Measurements from ENCODE around the gene DCLRE1C.
"Not testable (repeated sequence)": the region's sequence is repeated elsewhere in the genome, so short reads cannot be mapped to it uniquely, and the experiment has no call there.

The DCLRE1C gene

DNA sequence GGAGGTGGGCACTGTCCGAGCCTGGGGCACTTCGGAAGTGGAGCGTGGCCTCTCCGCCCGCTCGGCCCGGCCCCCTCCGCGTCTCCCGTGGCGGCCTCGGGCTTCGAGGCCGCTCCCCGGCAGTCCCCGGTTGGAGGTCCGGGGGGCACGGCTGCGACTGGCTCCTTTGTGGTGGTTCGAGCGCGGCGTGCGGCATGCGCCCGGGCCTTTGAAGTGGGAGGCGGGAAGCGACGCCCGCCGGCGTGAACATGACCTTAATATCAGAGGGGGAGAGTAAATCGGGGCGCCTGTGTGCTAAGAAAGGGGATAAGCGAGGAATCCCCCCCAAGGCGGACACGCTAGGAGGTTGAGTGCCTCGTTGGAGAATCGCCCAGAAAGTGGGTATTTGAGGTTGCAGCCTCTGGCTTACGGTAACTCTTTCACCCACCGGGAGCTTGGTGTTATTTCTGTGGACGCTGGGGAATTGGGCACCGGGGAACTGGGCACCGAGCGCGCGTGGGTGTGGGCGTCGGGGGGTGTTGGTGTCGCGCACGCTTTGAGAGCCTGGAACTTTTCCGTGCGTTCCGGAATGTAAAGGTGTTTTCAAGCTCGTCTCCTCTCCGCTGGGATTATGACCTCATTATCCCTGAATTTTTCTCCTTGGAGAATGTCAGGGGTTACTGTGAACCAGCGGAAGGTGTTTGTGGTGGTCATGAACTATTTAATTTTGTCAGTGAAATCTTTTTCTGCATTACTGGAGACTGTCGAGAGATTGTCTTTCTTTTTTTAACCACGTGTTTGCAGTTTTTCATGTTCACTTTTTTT is 74.6 kb downstream of the DCLRE1C start:
- FAIRE-seq: no peak

- no peak for FAIRE-seq
These were observed 75.4 kb downstream of the DCLRE1C start, which contains the start of gene SUV39H2 for GRCh38 chr10:14878266-14879123. SUV39H2 (plus strand) TSS chr10:14878866; CDS start chr10:14878889, 23 bp downstream.

DNA sequence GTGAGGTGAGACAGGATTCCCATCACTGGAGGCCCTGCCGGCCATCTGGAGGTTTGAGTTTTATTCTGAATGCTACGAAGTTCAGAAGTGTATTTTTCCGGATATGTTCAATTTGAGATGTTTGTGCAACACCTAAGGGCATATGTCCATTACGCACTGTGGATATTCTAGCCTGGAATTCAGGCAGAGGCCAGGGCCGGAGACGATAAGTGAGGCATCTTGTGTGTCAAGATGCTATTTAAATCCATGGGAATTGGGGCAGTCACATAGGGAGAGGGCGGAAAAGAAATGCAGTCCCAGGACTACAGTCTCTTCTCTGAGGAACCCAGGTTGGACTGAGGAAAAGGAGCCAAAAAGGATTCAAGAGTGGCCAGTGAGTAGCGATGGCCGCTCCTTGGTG is 77.1 kb downstream of the DCLRE1C start:
- FAIRE-seq: no peak

- FAIRE-seq: no peak
These were observed 78.0 kb downstream of the DCLRE1C start for GRCh38 chr10:14875941-14876340.

DNA sequence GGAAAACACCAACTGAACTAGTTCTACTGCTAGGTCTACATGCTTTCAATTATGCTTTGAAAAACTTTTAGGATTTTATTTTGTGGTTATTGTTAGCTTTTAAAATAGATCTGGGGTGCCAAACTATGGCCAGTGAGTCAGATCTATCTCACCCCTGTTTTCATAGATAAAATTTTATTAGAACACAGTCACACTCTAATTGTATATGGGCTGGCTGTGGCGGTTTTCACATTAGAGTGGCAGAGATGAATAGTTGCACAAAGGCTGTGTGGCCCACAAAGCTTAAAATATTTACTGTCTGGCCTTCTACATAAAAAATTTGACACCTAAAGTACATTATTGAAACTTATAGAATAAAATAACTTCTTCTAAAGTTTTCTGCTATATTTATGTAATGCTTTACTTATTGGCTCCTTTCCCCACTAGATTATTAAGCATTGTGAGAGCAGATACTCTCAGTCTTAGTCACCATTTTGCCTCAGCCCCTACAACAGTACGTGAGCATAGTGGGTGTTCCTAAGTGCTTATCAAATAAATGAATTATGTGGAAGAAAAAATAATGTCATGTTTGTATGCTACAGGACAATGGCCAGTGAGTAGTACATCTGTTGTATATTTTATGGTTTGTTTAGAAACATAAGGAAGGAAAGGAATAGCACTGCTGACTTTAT is 80.7 kb downstream of the DCLRE1C start:
- no peak for FAIRE-seq

DNA sequence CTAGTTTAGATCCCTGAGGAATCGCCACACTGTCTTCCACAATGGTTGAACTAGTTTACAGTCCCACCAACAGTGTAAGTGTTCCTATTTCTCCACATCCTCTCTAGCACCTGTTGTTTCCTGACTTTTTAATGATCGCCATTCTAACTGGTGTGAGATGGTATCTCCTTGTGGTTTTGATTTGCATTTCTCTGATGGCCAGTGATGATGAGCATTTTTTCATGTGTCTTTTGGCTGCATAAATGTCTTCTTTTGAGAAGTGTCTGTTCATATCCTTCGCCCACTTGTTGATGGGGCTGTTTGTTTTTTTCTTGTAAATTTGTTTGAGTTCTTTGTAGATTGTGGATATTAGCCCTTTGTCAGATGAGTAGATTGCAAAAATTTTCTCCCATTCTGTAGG is 89.0 kb downstream of the DCLRE1C start:
- FAIRE-seq: not testable (repeated sequence)

GRCh38 chr10:14864466-14864865 is 89.4 kb downstream of the DCLRE1C start:
- not testable (repeated sequence) for FAIRE-seq

DNA sequence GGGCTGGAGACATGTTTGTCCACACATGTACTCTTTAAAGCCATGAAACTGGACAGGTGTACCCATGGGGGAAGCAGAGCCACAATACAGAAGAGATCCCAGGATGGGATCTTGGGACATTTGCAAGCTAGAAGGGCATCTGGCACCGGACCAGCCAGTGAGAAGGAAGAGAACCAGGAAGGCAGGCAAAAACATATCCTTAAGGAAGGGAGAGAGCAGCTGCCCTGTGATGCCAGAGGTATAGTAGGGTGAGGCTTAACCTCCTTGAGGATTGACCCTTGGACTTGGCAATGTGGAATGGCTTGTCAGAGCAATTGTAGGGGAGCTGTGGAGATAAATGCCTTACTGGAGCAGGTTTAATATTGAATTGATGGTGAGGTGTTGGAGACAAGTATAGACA is 93.1 kb downstream of the DCLRE1C start:
- no peak for FAIRE-seq

GRCh38 chr10:14859775-14860174 is 94.1 kb downstream of the DCLRE1C start:
- FAIRE-seq: no peak

GRCh38 chr10:14859043-14859442 is 94.9 kb downstream of the DCLRE1C start:
- FAIRE-seq: no peak

- no peak for FAIRE-seq
These were observed 95.4 kb downstream of the DCLRE1C start for GRCh38 chr10:14858338-14858960.

DNA sequence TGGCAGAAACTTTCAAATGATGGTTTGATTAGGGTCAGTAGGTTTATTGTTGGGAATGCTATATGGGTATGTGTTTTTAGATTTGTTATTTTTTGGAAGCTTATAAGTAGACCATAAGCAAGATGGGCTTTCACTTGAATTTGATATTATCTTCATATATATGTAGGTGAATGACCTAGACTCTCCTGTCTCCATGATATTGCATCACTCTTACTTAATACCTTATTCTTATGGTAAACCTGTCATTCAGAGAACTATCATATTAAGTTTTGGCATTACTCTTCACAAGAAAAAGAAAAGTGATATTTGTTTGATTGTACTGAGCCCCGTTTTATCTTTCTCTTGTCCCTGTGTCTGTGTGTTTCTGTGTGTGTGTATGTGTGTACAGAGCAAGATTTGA is 98.4 kb downstream of the DCLRE1C start:
- no peak for FAIRE-seq

DNA sequence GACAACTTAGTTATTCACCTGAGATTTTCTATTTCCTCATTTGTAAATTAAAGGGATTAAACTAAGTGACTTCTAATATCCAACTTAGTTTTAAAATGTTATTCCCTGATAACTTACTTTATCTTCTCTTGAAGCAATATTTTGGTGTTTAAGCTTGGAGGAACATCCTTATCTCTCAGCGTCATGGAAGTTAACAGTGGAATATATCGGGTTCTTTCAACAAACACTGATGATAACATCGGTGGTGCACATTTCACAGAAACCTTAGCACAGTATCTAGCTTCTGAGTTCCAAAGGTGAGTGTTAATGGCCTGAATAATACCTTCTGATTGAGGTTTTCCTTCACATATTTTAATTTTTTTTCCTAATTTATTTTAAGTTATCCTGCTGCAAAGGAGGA is 101.7 kb downstream of the DCLRE1C start:
- no peak for FAIRE-seq
